ENCODE results near the gene SVBP.

The SVBP gene

DNA sequence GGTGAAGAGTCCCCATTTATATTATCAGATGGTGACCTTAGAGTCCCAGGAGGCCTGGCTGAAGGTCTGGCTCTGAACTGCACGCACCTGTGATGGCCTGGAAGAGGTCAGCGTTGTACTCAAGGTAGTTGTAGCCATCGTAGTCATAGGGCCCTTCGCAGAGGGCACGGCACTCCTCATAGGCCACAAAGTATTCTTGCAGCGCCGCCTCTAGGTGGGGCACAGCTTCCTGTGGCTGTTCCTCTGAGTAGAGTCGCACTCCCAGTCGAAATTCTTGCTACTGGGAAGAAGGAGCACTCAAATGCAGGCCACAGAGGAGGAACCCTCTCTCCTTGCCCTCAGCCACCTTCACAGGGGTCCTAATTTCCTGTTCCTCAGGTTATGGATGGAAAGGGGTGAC, 58.1 kb downstream of the SVBP start:
- no peak for DNase-seq

DNA sequence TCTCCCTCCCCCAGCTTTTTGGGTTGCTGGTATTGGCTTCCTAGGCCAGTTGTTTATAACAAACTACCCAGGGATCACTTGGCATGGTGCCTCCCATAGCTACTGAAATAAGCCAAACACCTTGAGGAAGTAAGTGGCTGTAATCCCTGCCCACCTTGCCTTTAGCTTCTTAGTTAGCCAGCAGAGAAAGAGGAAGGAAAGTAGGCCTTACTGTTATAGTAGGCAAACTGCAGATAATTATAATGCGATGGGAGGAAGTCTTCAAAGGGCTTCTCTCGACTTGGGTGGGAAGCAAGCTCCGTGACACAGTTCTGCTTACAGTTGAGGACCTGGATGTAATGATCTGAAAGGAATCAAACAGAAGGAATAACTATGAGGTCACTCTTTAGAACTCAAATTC, 58.6 kb downstream of the SVBP start:
- DNase-seq = no peak

DNA sequence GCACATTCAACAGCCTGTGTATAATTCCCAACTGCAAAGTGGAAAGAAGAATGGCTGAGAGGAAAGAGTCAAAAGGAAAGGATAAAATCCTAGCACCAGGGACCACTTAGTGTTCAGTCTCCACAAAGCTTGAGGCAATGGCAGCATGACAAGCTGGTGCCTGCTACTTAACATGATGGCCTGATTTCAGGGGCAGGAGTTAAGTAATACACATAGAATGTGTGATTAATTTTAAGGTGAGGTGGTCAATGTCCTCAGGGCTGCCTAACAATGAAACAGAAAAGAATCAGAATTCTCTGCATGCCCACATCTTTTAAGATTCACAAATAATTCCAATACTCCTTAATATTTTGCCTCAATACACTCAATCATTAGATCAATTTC, 59.3 kb downstream of the SVBP start:
- DNase-seq = no peak

Data from DMS79 (cell line).